ENCODE results near the gene STXBP5. TPM values are rescaled to one million over a fixed set of nuclear protein-coding genes. Genes with fewer than 3 reads are reported as not detected.

STXBP5 gene
- total RNA-seq, 2 experiments from 2014 or later, result 9.4 to 9.5 TPM

DNA sequence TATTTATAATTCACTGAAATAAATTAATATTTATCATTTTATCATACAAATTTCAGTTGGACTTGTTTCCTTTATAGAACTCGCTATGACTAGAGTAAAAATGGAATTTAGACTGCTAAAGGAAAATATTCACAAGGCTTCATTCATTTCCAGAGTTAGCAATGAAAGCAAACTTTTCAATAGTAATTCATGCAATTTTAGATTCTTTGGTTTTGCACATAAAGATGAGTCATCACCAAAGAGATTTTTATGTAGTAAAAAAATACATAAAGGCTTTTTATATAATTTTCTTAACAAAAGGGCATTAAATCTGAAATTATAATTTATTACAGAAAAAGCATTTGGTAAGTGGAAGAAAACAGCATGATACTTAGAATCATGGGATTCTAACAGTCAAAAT lies 37.2 kb upstream of the STXBP5 start:
- intact Hi-C loops (cut with micrococcal nuclease), result loop anchor here (1.0 to 2.0 kb wide), 2 partner anchors 28 to 310 kb away; no protein-coding TSS in a partner anchor
- H3K27me3 Mint-ChIP-seq (ENCODE audit: low read depth), result no peaks in the 10 kb centered on the region
- H3K4me3 Mint-ChIP-seq, result no peak overlapping the region
- no peak overlapping the region for H3K27ac Mint-ChIP-seq
- no peak for DNase-seq
- H3K36me3 Mint-ChIP-seq (ENCODE audit: low read depth), result no peaks in the 10 kb centered on the region
- no peaks in the 10 kb centered on the region for H3K9me3 Mint-ChIP-seq
- peaks cover 6% of the 10 kb centered on the region for H3K4me1 Mint-ChIP-seq (ENCODE audit: low read depth)
- CTCF ChIA-PET, result no interaction called here

- CTCF ChIA-PET, result no interaction called here
- Mint-ChIP-seq H3K27me3 (ENCODE audit: low read depth) (no peaks in the 10 kb centered on the region), H3K4me1 (ENCODE audit: low read depth) (peaks cover 6% of the 10 kb centered on the region), H3K9me3 (no peaks in the 10 kb centered on the region), H3K4me3 (no peak overlapping the region), H3K27ac (no peak overlapping the region), H3K36me3 (ENCODE audit: low read depth) (no peaks in the 10 kb centered on the region)
- no peak for DNase-seq
- intact Hi-C loops (cut with micrococcal nuclease), result loop anchor here (1.0 to 2.0 kb wide), 2 partner anchors 27 to 311 kb away; no protein-coding TSS in a partner anchor
These were observed 36.4 kb upstream of the STXBP5 start for GRCh38 chr6:147167576-147168461.

- no peak overlapping the region for H3K27ac Mint-ChIP-seq
- no peaks in the 10 kb centered on the region for H3K36me3 Mint-ChIP-seq (ENCODE audit: low read depth)
- peaks cover 6% of the 10 kb centered on the region for H3K4me1 Mint-ChIP-seq (ENCODE audit: low read depth)
- no peaks in the 10 kb centered on the region for H3K9me3 Mint-ChIP-seq
- DNase-seq, result no peak
- no peaks in the 10 kb centered on the region for H3K27me3 Mint-ChIP-seq (ENCODE audit: low read depth)
- intact Hi-C loops (cut with micrococcal nuclease), result no loop called here
- H3K4me3 Mint-ChIP-seq, result no peak overlapping the region
- CTCF ChIA-PET, result interaction anchor here (0.6 kb wide), 1 partner anchor 260 kb away, joined by 3 read pairs; no protein-coding TSS in a partner anchor
These were observed 34.7 kb upstream of the STXBP5 start for GRCh38 chr6:147169529-147169928.

GRCh38 chr6:147170269-147170668 lies 33.9 kb upstream of the STXBP5 start:
- CTCF ChIA-PET, result no interaction called here
- Mint-ChIP-seq H3K4me1 (ENCODE audit: low read depth) (peaks cover 6% of the 10 kb centered on the region), H3K4me3 (no peak overlapping the region)

DNA sequence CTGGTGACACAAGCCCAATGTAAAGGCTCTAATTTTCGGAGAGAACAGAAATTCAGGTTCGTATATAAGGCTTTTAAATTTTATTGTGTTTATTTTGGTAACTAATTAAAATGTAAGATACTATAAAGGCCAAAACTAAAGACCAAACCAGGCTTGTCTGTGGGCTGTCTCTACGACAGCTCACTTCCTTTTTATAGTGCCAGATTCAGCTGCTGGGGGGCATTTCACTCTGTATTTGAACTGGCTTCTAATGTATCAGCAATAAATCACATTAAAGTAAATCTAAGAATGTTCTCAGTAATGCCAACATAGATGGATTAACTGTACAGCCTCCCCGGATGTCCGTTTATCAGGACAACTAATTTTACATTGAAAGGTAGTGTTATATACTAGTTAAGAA lies 31.1 kb upstream of the STXBP5 start:
- Mint-ChIP-seq H3K4me3 (no peak overlapping the region), H3K9me3 (no peaks in the 10 kb centered on the region), H3K4me1 (ENCODE audit: low read depth) (no peaks in the 10 kb centered on the region), H3K36me3 (ENCODE audit: low read depth) (no peaks in the 10 kb centered on the region), H3K27me3 (ENCODE audit: low read depth) (no peaks in the 10 kb centered on the region), H3K27ac (no peak overlapping the region)
- intact Hi-C loops (cut with micrococcal nuclease), result no loop called here
- CTCF ChIA-PET, result no interaction called here
- no peak for DNase-seq

More at GRCh38 chr6:147170269-147170668, 33.9 kb upstream of the STXBP5 start:
- no peak for DNase-seq
- H3K27me3 Mint-ChIP-seq (ENCODE audit: low read depth), result no peaks in the 10 kb centered on the region
- H3K9me3 Mint-ChIP-seq, result no peaks in the 10 kb centered on the region
- no peaks in the 10 kb centered on the region for H3K36me3 Mint-ChIP-seq (ENCODE audit: low read depth)
- intact Hi-C loops (cut with micrococcal nuclease), result no loop called here
- H3K27ac Mint-ChIP-seq, result no peak overlapping the region

DNA sequence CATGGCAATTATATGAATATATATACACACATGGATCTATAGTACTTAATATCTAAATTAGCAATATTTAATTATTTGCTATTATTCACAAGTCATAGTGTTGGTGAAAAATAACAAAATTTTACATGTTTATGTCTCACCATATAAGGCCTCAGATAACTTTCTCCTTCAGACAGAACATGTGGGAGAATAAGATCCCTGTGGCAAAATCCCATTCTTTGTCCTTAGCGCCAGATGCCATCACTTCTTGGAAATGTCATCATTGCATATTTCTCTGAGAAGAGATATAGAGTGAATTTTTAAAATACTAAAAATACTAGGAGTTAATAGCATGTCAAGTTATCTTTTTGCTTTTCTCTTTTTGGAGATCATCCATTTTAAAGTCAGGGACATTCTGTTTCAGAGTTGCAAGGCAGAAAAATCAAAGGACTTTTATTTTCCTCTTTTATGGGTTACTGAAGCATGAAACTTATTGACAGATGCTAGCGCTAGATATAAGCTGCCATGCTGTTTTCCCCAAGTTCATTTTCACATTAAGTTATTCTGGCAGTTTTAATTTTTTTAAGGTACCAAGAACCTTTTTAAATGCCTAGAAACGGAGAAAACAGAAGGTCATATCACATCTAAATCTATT lies 30.4 kb upstream of the STXBP5 start:
- no peak overlapping the region for H3K27ac Mint-ChIP-seq
- H3K9me3 Mint-ChIP-seq, result no peaks in the 10 kb centered on the region
- CTCF ChIA-PET, result no interaction called here
- no peaks in the 10 kb centered on the region for H3K36me3 Mint-ChIP-seq (ENCODE audit: low read depth)
- no peak overlapping the region for H3K4me3 Mint-ChIP-seq
- peaks cover 4% of the 10 kb centered on the region for H3K4me1 Mint-ChIP-seq (ENCODE audit: low read depth)
- intact Hi-C loops (cut with micrococcal nuclease), result no loop called here
- DNase-seq, result no peak
- H3K27me3 Mint-ChIP-seq (ENCODE audit: low read depth), result no peaks in the 10 kb centered on the region

GRCh38 chr6:147176795-147177194 lies 27.4 kb upstream of the STXBP5 start:
- intact Hi-C loops (cut with micrococcal nuclease), result no loop called here
- CTCF ChIA-PET, result no interaction called here
- no peaks in the 10 kb centered on the region for H3K27me3 Mint-ChIP-seq (ENCODE audit: low read depth)
- H3K9me3 Mint-ChIP-seq, result no peaks in the 10 kb centered on the region
- no peak for DNase-seq
- H3K4me1 Mint-ChIP-seq (ENCODE audit: low read depth), result peaks cover 4% of the 10 kb centered on the region
- no peaks in the 10 kb centered on the region for H3K36me3 Mint-ChIP-seq (ENCODE audit: low read depth)
- H3K27ac Mint-ChIP-seq, result no peak overlapping the region
- no peak overlapping the region for H3K4me3 Mint-ChIP-seq

DNA sequence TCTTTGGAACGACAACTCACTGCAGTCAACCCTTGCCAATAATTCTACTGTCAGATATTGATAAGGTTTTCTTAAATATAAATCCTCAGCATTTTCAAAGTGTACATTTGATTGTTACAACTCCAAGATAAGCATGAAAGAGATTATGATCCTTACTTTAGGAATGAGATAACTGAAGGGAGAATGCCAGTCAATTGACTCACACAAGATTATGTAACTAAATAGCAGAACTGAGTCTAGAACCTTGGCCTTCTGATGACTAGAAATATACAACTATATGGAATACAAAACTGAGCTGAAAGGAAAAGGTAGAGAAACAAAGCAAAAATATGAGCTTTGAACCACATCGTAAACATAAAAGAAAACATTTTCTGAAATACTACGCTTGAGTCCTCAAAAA lies 26.9 kb upstream of the STXBP5 start:
- no peaks in the 10 kb centered on the region for H3K9me3 Mint-ChIP-seq
- H3K4me3 Mint-ChIP-seq, result no peak overlapping the region
- no peak for DNase-seq
- H3K4me1 Mint-ChIP-seq (ENCODE audit: low read depth), result peaks cover 4% of the 10 kb centered on the region
- CTCF ChIA-PET, result no interaction called here
- no peaks in the 10 kb centered on the region for H3K27me3 Mint-ChIP-seq (ENCODE audit: low read depth)
- no peaks in the 10 kb centered on the region for H3K36me3 Mint-ChIP-seq (ENCODE audit: low read depth)
- H3K27ac Mint-ChIP-seq, result no peak overlapping the region
- intact Hi-C loops (cut with micrococcal nuclease), result no loop called here

- H3K27ac Mint-ChIP-seq, result no peak overlapping the region
- no peaks in the 10 kb centered on the region for H3K27me3 Mint-ChIP-seq (ENCODE audit: low read depth)
- DNase-seq, result no peak
- peaks cover 4% of the 10 kb centered on the region for H3K4me1 Mint-ChIP-seq (ENCODE audit: low read depth)
- H3K36me3 Mint-ChIP-seq (ENCODE audit: low read depth), result no peaks in the 10 kb centered on the region
- no peak overlapping the region for H3K4me3 Mint-ChIP-seq
- intact Hi-C loops (cut with micrococcal nuclease), result no loop called here
- H3K9me3 Mint-ChIP-seq, result no peaks in the 10 kb centered on the region
- CTCF ChIA-PET, result interaction anchor here (0.6 kb wide), 2 partner anchors 41 to 1827 kb away, joined by 3 read pairs; no protein-coding TSS in a partner anchor
These were observed 25.9 kb upstream of the STXBP5 start for GRCh38 chr6:147178355-147178754.

- no peak for DNase-seq
- Mint-ChIP-seq H3K27ac (no peak overlapping the region), H3K27me3 (ENCODE audit: low read depth) (no peaks in the 10 kb centered on the region), H3K4me1 (ENCODE audit: low read depth) (peaks cover 4% of the 10 kb centered on the region), H3K4me3 (no peak overlapping the region), H3K9me3 (no peaks in the 10 kb centered on the region), H3K36me3 (ENCODE audit: low read depth) (no peaks in the 10 kb centered on the region)
- CTCF ChIA-PET, result interaction anchor here (0.5 kb wide), 1 partner anchor 73 kb away, joined by 3 read pairs; no protein-coding TSS in a partner anchor
- intact Hi-C loops (cut with micrococcal nuclease), result no loop called here
These were observed 24.4 kb upstream of the STXBP5 start for GRCh38 chr6:147179809-147180208.

- no peak overlapping the region for H3K4me3 Mint-ChIP-seq
- no peaks in the 10 kb centered on the region for H3K9me3 Mint-ChIP-seq
- H3K36me3 Mint-ChIP-seq (ENCODE audit: low read depth), result no peaks in the 10 kb centered on the region
- peaks cover 4% of the 10 kb centered on the region for H3K27me3 Mint-ChIP-seq (ENCODE audit: low read depth)
- no peak for DNase-seq
- H3K27ac Mint-ChIP-seq, result no peak overlapping the region
- intact Hi-C loops (cut with micrococcal nuclease), result no loop called here
- CTCF ChIA-PET, result interaction anchor here (0.6 kb wide), 1 partner anchor 36 kb away, joined by 3 read pairs; no protein-coding TSS in a partner anchor
- peaks cover 4% of the 10 kb centered on the region for H3K4me1 Mint-ChIP-seq (ENCODE audit: low read depth)
These were observed 23.3 kb upstream of the STXBP5 start for GRCh38 chr6:147180926-147181325.

- Mint-ChIP-seq H3K4me1 (ENCODE audit: low read depth) (no peaks in the 10 kb centered on the region), H3K4me3 (no peak overlapping the region), H3K9me3 (no peaks in the 10 kb centered on the region), H3K27ac (no peak overlapping the region), H3K36me3 (ENCODE audit: low read depth) (no peaks in the 10 kb centered on the region), H3K27me3 (ENCODE audit: low read depth) (peaks cover 6% of the 10 kb centered on the region)
- no peak for DNase-seq
- CTCF ChIA-PET, result interaction anchor here (0.5 to 1.8 kb wide), 2 partner anchors 77 to 472 kb away, joined by 4 to 6 read pairs; no protein-coding TSS in a partner anchor
- intact Hi-C loops (cut with micrococcal nuclease), result no loop called here
These were observed 19.8 kb upstream of the STXBP5 start for GRCh38 chr6:147184379-147184778.
